ENCODE results near the gene TBC1D32.

- no peak for TF ChIP-seq POLR2AphosphoS5 (IDR thresholded peaks at IDR 0.05; ENCODE audit: borderline replicate concordance, low read depth, low read length)
- TF ChIP-seq EZH2 (IDR thresholded peaks at IDR 0.05), result no peak
- no peak for TF ChIP-seq FOXP2 (optimal IDR thresholded peaks at IDR 0.05; ENCODE audit: control extremely low read depth, extremely low read length, insufficient read depth)
Observed at GRCh38 chr6:121347484-121347883, 13.2 kb upstream of the TBC1D32 start.

Data from SK-N-MC (cell line).